AG09319 (cell line): ENCODE results near the gene ZBTB47.

Experiments used
- DNase-seq: peaks from one replicate; pipeline ENCODE4 v3.0.0-alpha.2; 2010; ENCODE audit warnings: low read depth; ENCODE audit errors: extremely low read depth
- CTCF ChIP-seq: IDR thresholded peaks from 2 replicates; pipeline ENCODE4 v1.5.1; 2011; ENCODE audit warnings: low read depth, mild to moderate bottlenecking, inconsistent platforms, low read length, moderate library complexity

ZBTB47 gene

GRCh38 chr3:42696356-42697288 is 43.1 kb downstream of the ZBTB47 start:
- no peak for DNase-seq
- TF ChIP-seq CTCF: no peak

DNA sequence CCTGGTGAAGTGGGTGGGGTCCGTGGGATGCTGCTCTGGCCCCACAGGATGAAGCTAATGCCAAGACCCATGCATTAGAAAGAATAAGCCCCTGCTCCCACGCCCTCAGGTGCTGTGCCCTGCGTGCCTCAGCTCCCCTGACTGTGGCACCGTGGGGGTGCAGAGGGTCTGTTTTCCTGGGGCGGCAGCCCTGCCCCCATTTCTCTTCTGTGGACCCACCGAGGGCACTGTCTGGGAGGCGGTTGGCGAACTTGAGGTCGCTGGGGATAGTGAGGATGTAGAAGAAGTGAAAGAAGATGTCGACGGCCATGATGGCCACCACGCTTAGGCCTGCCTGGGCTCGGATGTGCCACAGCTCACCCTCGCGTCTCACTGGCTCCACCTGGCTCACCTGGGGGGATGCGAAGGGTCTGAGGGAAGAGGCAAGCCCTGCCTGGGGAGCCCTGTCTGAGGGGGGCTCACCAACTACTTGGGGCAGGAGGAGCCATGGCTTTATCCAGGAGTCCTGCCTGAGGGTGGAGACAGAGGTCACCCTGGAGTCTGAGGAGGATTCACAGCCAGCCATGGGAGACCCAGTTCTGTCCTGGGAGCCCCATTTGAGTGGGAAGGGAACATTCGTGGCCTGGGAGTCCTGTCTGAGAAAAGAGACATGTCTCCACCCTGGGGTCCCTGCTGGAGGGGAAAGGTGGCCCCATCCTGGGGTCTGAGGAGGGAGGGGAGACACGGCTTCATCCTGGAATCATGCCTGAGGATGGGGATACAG is 44.0 kb downstream of the ZBTB47 start:
- DNase-seq: no peak
- no peak for TF ChIP-seq CTCF

DNA sequence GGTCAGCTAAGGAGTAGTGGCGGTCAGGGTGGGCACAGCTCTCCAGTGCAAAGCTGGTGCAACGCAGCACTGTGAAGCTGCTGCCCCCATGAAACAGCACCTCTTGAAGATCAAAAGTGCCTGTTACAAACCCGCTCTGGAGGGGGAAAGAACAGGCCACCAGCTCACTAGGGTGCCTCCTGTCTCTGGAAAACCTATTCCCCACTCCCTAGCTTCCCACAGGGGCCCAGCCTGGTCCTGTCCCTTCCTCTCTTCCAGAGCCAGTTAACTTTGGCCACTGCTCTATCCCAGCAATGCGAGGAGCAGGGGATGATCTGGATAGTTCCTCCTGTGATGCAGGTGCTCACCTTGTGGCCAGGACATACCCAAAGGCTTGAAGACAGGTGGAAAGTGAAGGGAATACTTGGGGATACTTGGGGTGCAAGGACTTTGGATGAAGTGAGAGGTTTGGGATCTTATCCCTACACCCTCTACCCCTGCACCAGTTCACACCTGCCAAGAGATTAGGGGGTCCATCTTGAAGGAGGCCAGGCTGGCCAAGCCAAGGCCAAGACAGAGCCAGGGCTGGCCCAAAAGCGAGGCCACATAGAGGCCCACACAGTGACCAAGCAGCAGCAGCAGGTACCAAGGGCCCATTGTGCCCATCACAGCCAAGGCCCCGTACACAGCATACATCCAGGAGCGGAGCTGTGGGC is 44.9 kb downstream of the ZBTB47 start:
- no peak for DNase-seq

GRCh38 chr3:42698911-42699230 is 45.4 kb downstream of the ZBTB47 start:
- TF ChIP-seq CTCF: no peak
- DNase-seq: no peak

More for the DNA sequence above, 44.9 kb downstream of the ZBTB47 start:
- TF ChIP-seq CTCF: no peak

DNA sequence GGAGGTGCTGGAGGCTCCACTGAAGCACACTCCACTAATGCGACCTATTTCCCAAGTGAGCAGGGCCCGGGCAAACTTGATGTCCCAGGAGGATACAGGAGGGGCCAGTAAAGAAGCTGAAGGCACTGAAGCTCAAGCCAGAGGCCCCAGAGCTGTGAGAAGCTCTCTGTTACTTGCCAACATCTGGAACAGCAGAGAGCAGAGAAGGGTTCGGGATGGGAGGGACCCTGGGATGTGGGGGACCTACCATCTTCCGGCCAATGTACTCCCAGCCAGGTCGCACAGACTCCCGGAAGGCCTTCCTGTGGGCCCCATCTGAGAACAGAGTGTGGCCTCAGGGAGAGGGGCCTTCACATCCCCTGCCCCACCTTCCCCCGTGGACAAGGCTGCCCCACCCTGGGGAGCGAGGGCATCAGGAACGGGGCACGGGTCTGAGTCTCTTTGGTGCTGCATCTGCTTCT is 46.0 kb downstream of the ZBTB47 start:
- no peak for DNase-seq
- TF ChIP-seq CTCF: no peak

GRCh38 chr3:42700366-42701288 is 47.1 kb downstream of the ZBTB47 start:
- no peak for TF ChIP-seq CTCF
- DNase-seq: no peak
